Calu3 (cell line): Measurements from ENCODE around the gene VDR. TPM values are rescaled to one million over a fixed set of nuclear protein-coding genes. Genes with fewer than 3 reads are reported as not detected.

Experiments used
- BruUV-seq: library from RNA; stranded (reverse); fragments of 400-500 nt; replicated peaks from 2 replicates; lab custom pipeline; 2021; lab: Mats Ljungman, UMichigan
- CTCF ChIA-PET: fragments of 300-600 bp; sonication (Branson Sonifier 250); formaldehyde crosslinking; loops from one replicate; lab custom pipeline; 2022; ENCODE audit warnings: antibody characterized with exemption; lab: Charles Lee
- DNase-seq: peaks from one replicate; pipeline ENCODE4 v3.0.0; 2022
- H3K27ac Mint-ChIP-seq: one replicate; pipeline ENCODE4 v1.8.0; 2022; ENCODE audit warnings: mixed read lengths; ENCODE audit not compliant: unreplicated experiment
- H3K27me3 Mint-ChIP-seq: one replicate; pipeline ENCODE4 v1.8.0; 2022; ENCODE audit warnings: mixed read lengths; ENCODE audit not compliant: unreplicated experiment
- H3K36me3 Mint-ChIP-seq: one replicate; pipeline ENCODE4 v1.8.0; 2022; ENCODE audit warnings: mild to moderate bottlenecking, moderate library complexity, mixed read lengths; ENCODE audit not compliant: insufficient read depth, unreplicated experiment
- H3K4me1 Mint-ChIP-seq: one replicate; pipeline ENCODE4 v1.8.0; 2022; ENCODE audit warnings: mild to moderate bottlenecking, low read depth, mixed read lengths; ENCODE audit not compliant: unreplicated experiment
- H3K4me3 Mint-ChIP-seq: one replicate; pipeline ENCODE4 v1.8.0; 2022; ENCODE audit warnings: mild to moderate bottlenecking, low read depth, moderate library complexity, mixed read lengths; ENCODE audit not compliant: unreplicated experiment
- H3K9me3 Mint-ChIP-seq: one replicate; pipeline ENCODE4 v1.8.0; 2022; ENCODE audit warnings: low read depth, mixed read lengths; ENCODE audit not compliant: unreplicated experiment
- CTCF ChIP-seq: fragments of 200-600 bp; IDR thresholded peaks from one replicate; pipeline ENCODE4 v1.8.0; 2022; ENCODE audit warnings: antibody characterized with exemption; ENCODE audit not compliant: unreplicated experiment
- intact Hi-C: fragments of 100-400 bp; cut with micrococcal nuclease; formaldehyde crosslinking; loops from one replicate; pipeline ENCODE4 v1.10.0; 2022; ENCODE audit not compliant: unreplicated experiment
- total RNA-seq: library from RNA; stranded (reverse); gene quantifications from 2 replicates; pipeline ENCODE4 v1.2.3, GENCODE V29; 2022

The VDR gene
- total RNA-seq, 1 experiment from 2014 or later, result 10.1 TPM

- intact Hi-C loops, result no loop called here
- no peak overlapping the region for H3K27ac Mint-ChIP-seq
- DNase-seq, result no peak
- no peak overlapping the region for H3K4me3 Mint-ChIP-seq
- H3K36me3 Mint-ChIP-seq, result no peaks in the 10 kb centered on the region
- H3K27me3 Mint-ChIP-seq, result no peaks in the 10 kb centered on the region
- CTCF ChIA-PET, result no interaction called here
- peaks cover 7% of the 10 kb centered on the region for H3K4me1 Mint-ChIP-seq
- no peaks in the 10 kb centered on the region for H3K9me3 Mint-ChIP-seq
- no TSS peak for BruUV-seq
- no peak for TF ChIP-seq CTCF
Measured at GRCh38 chr12:47856721-47857575, 47.8 kb downstream of the VDR start.

GRCh38 chr12:47856094-47856493 is 48.7 kb downstream of the VDR start:
- Mint-ChIP-seq H3K27ac (no peak overlapping the region), H3K27me3 (no peaks in the 10 kb centered on the region), H3K36me3 (no peaks in the 10 kb centered on the region), H3K4me3 (no peak overlapping the region), H3K4me1 (peaks cover 7% of the 10 kb centered on the region), H3K9me3 (no peaks in the 10 kb centered on the region)
- no TSS peak for BruUV-seq
- TF ChIP-seq CTCF, result no peak
- CTCF ChIA-PET, result no interaction called here
- intact Hi-C loops, result no loop called here
- no peak for DNase-seq

GRCh38 chr12:47855502-47855901 is 49.3 kb downstream of the VDR start:
- no peaks in the 10 kb centered on the region for H3K27me3 Mint-ChIP-seq
- intact Hi-C loops, result no loop called here
- no peak overlapping the region for H3K27ac Mint-ChIP-seq
- H3K4me1 Mint-ChIP-seq, result peaks cover 7% of the 10 kb centered on the region
- H3K36me3 Mint-ChIP-seq, result no peaks in the 10 kb centered on the region
- no peak overlapping the region for H3K4me3 Mint-ChIP-seq
- no peak for TF ChIP-seq CTCF
- DNase-seq, result no peak
- CTCF ChIA-PET, result no interaction called here
- BruUV-seq, result no TSS peak
- no peaks in the 10 kb centered on the region for H3K9me3 Mint-ChIP-seq

- no peak overlapping the region for H3K27ac Mint-ChIP-seq
- H3K4me1 Mint-ChIP-seq, result peaks cover 7% of the 10 kb centered on the region
- CTCF ChIA-PET, result no interaction called here
- no peaks in the 10 kb centered on the region for H3K36me3 Mint-ChIP-seq
- no peaks in the 10 kb centered on the region for H3K27me3 Mint-ChIP-seq
- no peak for DNase-seq
- TF ChIP-seq CTCF, result no peak
- H3K9me3 Mint-ChIP-seq, result no peaks in the 10 kb centered on the region
- H3K4me3 Mint-ChIP-seq, result no peak overlapping the region
- intact Hi-C loops, result no loop called here
- no TSS peak for BruUV-seq
Measured at GRCh38 chr12:47854531-47854930, 50.3 kb downstream of the VDR start.
